ENCODE data around the gene ANGEL1. TPM values are rescaled to one million over a fixed set of nuclear protein-coding genes. Genes with fewer than 3 reads are reported as not detected.

ANGEL1 gene
- 10 to 100 TPM; 12.4 to 14.4 TPM for total RNA-seq
- long read RNA-seq, donor 1, partial matches to known transcripts: 0 of 5 reads
- long read RNA-seq, donor 1, other reads (novel, unspliced or antisense): 5 of 5 reads
- long read RNA-seq, donor 2, full-length matches to known transcripts: 2 of 11 reads
- long read RNA-seq, donor 2, partial matches to known transcripts: 8 of 11 reads
- long read RNA-seq, donor 2, other reads (novel, unspliced or antisense): 1 of 11 reads

- intact Hi-C loops (cut with DNase I): no loop called here
- peak; percentile 99 for DNase-seq (ENCODE audit: low spot score)
These were observed at the start of gene ANGEL1 for GRCh38 chr14:76812422-76813383. Gene ANGEL1, minus strand, starts transcription at chr14:76812882. Its CDS starts 55 bp downstream, at chr14:76812827.

GRCh38 chr14:76861574-76862255 is 49.0 kb upstream of the ANGEL1 start:
- intact Hi-C loops (cut with DNase I): no loop called here
- no peak for DNase-seq (ENCODE audit: low spot score)

- intact Hi-C loops (cut with DNase I): no loop called here
- no peak for DNase-seq (ENCODE audit: low spot score)
These were observed 44.1 kb upstream of the ANGEL1 start for GRCh38 chr14:76856769-76857168.

- intact Hi-C loops (cut with DNase I): no loop called here
- DNase-seq (ENCODE audit: low spot score): peak; percentile 41
These were observed 42.4 kb upstream of the ANGEL1 start for GRCh38 chr14:76855066-76855465.

GRCh38 chr14:76848879-76849278 is 36.2 kb upstream of the ANGEL1 start:
- intact Hi-C loops (cut with DNase I): no loop called here
- DNase-seq (ENCODE audit: low spot score): no peak

GRCh38 chr14:76846331-76847047 is 33.8 kb upstream of the ANGEL1 start:
- DNase-seq (ENCODE audit: low spot score): no peak
- intact Hi-C loops (cut with DNase I): no loop called here

- peak; percentile 91 for DNase-seq (ENCODE audit: low spot score)
- intact Hi-C loops (cut with DNase I): no loop called here
These were observed 31.5 kb upstream of the ANGEL1 start for GRCh38 chr14:76844223-76844622.

GRCh38 chr14:76842414-76842813 is 29.7 kb upstream of the ANGEL1 start:
- no peak for DNase-seq (ENCODE audit: low spot score)
- intact Hi-C loops (cut with DNase I): no loop called here

GRCh38 chr14:76837524-76837923 is 24.8 kb upstream of the ANGEL1 start:
- no peak for DNase-seq (ENCODE audit: low spot score)
- intact Hi-C loops (cut with DNase I): no loop called here

GRCh38 chr14:76836029-76836630 is 23.4 kb upstream of the ANGEL1 start:
- DNase-seq (ENCODE audit: low spot score): no peak
- intact Hi-C loops (cut with DNase I): no loop called here

GRCh38 chr14:76834241-76834661 is 21.6 kb upstream of the ANGEL1 start:
- DNase-seq (ENCODE audit: low spot score): no peak
- intact Hi-C loops (cut with DNase I): no loop called here

- no peak for DNase-seq (ENCODE audit: low spot score)
- intact Hi-C loops (cut with DNase I): no loop called here
These were observed 20.3 kb upstream of the ANGEL1 start for GRCh38 chr14:76833011-76833410.

- intact Hi-C loops (cut with DNase I): no loop called here
- no peak for DNase-seq (ENCODE audit: low spot score)
These were observed 19.9 kb upstream of the ANGEL1 start for GRCh38 chr14:76832503-76832988.

GRCh38 chr14:76830556-76830955 is 17.9 kb upstream of the ANGEL1 start:
- DNase-seq (ENCODE audit: low spot score): no peak
- intact Hi-C loops (cut with DNase I): no loop called here

- intact Hi-C loops (cut with DNase I): no loop called here
- no peak for DNase-seq (ENCODE audit: low spot score)
These were observed 17.2 kb upstream of the ANGEL1 start for GRCh38 chr14:76829650-76830421.

- DNase-seq (ENCODE audit: low spot score): no peak
- intact Hi-C loops (cut with DNase I): no loop called here
These were observed 16.3 kb upstream of the ANGEL1 start for GRCh38 chr14:76829013-76829365.

GRCh38 chr14:76828339-76829012 is 15.8 kb upstream of the ANGEL1 start:
- intact Hi-C loops (cut with DNase I): no loop called here
- no peak for DNase-seq (ENCODE audit: low spot score)

All from posterior vena cava (tissue), 2 donors.